AG08396 (cell line): ENCODE measurements around the gene CEP41.
A peak's percentile ranks its signal among the peaks of the same experiment; 100 is the strongest.

Experiments
- DNase-seq: peaks from one replicate; pipeline ENCODE4 v3.0.0; 2012; ENCODE audit warnings: low spot score, mixed read lengths

The CEP41 gene

DNA sequence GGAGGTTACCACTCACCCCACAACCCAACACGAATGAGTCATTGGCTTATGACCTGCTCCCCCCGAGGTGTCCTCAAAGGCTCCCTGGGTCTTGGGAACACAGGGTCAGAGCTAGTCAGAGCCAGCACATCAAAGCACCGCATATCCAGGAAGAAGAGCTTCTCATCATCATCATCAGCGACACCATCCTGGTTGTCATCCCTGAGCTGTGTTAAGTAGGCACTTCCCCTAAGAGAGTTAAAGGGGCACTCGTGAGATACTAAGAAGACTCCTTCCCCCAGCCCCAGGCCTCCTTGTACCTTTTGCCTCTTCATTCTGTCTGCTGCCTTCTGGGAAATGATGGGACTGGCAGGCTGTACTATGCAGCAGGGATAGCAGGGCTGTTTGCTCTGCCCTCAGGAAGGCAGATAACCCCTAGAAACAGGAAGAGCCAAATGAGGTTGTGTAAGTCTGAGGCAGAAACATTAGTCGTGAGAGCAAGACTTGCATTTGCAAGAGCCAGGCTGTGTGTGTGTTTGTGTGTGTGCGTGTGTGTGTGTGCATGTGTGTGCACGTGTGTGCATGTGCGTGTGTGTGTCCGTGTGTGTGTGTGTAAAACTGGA is 71.6 kb downstream of the CEP41 start:
- DNase-seq, result peak; percentile 65

DNA sequence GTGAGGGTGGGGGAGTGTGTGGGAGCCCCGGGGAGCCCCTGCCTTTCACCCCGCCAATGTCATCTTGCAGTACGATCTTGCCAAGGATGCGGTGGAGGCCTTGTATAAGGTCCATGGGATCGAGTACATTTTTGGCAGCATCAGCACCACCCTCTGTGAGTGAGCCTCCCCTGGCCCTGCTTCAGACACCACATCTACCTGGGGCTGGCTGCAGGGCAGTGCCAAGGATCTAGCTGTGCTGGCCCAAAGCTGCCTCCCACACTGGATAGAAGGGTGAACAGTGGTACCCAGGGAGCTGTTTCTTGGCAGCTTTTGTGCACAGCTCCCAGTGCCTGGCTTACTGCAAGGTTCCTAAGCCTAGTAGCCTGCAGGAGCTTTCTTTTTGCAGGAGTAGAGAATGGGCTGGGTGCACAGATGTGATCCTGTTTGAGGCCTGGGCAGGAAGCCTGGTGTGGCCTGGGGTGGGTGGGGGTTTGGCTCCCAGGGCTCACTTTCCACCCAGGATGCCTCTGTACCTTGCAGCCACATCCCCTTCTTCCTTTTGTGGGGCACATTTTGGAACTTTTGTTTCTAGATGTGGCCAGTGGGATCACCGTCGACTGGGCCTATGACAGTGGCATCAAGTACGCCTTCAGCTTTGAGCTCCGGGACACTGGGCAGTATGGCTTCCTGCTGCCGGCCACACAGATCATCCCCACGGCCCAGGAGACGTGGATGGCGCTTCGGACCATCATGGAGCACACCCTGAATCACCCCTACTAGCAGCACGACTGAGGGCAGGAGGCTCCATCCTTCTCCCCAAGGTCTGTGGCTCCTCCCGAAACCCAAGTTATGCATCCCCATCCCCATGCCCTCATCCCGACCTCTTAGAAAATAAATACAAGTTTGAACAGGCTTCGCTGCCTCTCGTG is 72.7 kb downstream of the CEP41 start:
- DNase-seq, result no peak

DNA sequence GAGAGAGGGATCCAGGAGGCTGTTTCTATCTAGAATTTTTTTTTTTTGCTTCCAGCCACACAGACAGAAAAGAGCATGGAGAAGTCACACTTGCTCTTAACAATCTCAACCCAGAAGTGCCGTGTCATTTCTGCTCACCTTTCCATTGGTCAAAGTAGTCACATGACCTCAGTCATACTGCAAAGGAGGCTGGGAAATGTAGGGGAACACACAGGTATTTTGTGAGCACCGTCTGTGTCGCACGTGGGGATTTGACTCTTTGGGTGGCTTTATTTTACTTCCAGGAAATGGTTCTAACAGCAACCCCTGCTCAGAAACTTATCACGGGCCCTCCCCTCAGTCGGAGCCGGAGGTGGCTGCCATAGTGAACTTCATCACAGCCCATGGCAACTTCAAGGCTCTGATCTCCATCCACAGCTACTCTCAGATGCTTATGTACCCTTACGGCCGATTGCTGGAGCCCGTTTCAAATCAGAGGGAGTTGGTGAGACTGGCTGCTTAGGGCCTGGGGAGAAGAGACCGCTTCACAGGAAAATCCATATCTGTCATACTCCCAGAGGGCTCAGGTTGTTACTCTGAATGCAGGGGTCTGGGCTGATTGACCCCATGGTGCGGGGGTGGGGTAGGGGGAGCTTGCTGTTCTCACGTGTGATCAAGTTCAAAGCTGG is 73.6 kb downstream of the CEP41 start:
- no peak for DNase-seq

DNA sequence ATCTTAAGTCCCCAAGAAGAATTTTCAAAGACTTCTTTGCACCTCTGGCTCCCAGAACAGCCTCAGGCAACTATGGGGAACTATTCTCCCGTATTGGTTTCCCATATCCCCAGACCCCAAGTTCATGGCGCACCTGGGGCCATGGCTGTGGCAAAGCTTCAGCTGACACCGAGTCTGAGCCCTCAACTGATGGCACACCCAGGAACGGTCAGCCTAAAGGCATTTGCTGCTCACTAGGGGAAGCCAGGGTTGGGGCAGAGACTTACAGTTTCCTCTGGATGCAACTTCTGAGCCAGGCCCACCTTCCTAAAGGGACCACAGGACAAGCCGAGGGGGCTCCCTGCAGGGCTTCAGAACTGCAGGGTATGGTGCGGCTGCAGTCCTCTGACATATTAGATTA is 74.3 kb downstream of the CEP41 start:
- DNase-seq, result no peak

DNA sequence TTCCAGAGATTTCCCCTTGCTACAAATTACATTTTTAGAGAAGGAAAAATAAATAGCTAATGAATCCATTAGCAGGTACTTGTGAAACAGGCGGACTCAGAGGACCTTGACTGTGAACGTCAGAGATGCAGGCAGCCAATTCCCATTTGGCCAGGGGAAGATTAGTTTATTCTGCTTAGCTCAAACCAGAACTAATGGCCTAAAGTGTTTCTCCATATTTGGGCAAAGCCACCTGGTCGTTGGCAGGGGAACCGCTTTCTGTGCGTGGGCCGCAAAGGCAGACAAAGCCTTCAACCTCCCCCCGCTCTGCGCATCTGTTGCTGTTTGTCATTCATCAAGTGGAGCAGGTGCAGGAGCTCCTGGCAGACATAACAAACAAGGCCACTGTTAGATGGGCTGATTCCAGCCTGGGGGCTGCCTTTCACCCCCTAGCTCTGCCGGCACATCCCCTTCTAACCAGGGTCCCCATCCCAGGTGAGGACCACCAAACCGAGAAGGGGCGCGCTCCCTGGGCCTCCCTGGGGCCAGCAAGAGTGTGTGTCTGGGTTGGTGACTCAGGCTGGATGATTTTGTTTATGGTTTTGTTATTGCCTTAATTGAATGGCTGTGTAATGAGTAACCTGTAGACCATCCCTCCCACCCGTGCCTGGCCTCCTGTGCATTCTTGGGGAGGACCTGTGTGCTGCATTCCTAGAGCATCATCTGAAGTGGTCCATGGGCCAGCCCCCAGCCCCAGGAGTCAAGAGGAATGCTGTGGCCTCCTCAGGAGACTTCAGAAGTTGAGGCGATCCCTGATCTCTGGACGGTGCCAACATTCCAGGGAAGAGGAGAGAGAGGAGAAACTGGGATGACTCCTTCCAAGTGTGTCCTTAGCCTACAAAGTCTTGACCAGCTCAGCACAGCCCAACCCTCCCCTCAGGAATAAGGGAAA is 75.0 kb downstream of the CEP41 start:
- peak; percentile 61 for DNase-seq

DNA sequence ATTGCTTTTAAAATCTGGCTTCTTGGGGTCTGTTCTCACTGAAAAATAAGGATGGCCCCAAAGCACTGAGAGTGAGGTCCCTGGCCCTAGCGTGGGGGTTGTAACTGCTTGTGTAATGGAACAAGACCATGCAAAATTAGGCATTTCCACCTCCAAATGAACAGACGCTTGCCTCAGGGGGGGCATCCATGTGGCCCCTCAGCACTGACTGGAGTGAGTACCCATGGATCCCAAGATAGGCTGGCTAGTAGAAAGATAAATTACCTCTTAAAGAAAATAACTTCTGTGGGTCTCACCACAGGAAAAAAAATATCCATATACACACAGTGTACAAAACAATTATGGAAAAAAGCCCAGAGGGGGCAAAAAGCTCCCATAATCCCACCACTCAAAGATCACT is 75.7 kb downstream of the CEP41 start:
- no peak for DNase-seq

DNA sequence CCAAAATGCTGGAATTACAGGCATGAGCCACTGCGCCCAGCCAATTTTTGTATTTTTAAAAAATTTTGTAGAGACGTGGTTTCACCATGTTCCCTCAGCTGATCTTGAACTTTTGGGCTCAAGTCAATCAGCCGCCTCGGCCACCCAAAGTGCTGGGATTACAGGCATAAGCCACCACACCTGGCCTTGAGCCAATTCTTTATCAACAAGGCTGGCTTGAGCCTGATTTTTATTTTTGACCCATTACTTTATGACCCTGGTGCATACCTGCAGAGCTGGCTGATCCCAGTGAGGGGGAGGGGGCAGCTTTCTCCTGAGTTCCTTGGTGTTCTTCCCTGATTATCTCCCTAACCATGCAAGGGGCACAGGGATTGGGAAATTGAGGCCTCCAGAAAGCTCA is 76.4 kb downstream of the CEP41 start:
- DNase-seq, result no peak

DNA sequence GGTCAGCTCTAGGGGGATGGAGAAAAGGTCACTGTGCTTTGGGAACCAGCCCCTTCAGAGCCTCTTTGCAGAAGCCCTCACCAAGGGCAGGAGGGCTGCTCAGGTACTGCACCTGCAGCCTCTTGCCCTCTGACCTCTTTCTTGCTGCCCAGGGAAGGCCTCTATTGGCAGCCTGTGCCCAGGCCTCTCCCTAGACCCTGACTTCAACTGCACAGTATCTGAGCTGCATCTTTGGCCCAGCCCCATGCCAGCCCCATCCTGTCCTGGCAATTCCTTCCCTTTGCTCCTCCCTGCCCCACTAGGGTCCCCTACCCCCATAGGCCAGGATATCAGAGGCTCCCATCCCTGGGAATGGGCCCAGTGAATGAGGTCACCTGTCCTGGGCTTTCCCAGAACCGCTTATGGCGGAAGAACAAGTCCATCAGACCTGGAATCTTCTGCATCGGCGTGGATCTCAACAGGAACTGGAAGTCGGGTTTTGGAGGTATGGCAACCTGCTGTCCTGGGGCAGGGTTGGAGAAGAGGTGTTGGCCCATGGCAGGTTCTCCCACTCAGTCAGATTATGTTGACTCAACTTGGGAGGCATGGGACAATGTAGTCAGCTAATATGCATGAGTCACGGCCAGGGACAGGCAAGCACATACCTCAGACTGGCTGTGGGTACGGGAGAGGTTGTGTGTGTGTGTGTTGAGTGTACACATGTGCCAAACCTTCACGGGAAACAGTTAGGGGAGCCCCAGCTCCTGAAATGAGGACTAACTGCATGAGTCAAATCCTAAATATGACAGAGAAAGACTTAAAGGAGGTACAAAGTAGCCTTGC is 77.6 kb downstream of the CEP41 start:
- DNase-seq, result peak; percentile 76

DNA sequence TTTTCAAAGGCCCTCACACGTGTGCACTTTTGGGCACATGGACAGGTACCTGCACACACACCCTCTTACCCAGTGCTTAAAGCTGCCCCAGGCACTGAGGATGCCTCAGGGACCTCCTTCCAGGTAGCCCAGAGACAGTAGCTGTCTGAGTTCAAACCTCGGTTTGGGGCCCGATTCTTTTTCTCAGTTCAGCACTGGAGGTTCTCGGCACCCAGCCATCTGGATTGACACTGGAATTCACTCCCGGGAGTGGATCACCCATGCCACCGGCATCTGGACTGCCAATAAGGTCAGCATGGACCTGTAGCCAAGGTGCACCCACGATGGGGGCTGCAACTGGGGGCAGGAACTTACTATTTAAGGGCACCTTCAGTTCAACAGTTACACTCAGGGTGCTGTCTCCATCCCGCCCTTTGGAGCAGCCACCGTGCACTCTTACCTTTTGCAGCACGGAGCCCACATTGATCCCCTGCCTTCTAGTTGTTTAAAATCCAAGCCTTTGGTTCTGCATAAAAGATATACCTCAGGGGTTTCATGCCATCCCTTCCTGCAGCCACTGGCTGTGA is 78.5 kb downstream of the CEP41 start:
- no peak for DNase-seq

DNA sequence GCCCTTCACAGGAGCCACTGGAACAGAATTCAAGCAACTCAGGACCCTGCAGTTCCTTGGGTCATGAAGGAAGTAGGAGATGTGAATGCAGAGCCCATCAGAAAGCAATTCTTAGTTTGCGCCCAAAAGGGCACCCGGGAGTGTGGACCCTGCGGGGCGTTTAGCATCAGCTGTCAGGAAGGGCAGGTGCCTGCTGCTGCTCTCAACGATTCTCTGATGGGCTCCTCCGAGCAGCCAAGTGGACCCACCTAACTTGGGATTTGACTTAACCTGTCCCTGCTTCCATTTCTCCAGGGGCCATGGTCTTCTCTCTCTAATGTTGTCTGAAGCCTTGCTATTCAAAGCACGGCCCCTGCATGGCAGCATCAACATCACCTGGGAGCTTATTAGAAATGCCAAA is 79.1 kb downstream of the CEP41 start:
- DNase-seq, result no peak

DNA sequence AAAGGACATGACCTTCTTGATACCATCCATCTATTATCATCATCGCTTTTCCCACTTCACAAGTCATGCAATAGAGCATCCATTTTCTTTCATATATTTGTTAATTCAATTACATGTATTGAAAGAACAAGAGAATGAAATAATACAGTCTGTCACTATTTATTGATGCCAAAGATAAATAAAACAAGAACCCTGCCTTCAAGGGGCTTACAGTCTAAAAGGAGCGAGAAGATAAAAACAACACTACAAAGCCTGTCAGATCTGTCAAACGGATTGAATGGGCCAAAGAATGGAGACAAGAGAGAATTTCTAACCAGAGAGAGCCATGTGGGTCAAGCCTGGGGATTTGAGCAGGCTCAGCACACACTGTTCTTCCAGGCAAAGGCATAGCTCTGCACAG is 80.3 kb downstream of the CEP41 start:
- no peak for DNase-seq

DNA sequence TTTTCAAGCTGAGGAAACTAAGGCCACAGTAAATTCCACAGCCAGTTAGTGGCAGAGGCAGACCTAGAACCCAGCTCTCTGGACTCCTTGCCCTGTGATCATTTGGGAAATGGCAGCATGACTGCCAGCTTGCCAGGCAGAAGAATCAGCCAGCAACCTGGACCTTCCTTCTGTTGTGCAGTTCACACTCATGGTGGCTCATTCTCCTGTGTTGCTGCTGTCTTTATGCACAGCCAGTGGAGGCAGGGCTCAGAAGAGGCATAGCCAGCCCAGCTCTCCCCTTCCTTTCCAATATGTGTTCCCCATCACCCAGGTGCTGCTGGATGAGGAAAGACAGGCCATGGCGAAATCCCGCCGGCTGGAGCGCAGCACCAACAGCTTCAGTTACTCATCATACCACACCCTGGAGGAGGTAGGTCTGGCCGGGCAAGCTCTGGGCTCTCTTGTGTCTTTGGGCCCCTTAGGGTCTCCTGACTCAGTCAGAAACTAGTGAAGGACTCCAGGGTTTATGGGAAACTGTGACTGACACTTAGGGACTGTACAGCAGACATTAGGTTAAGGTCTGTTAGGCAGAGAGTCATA is 81.4 kb downstream of the CEP41 start:
- no peak for DNase-seq

DNA sequence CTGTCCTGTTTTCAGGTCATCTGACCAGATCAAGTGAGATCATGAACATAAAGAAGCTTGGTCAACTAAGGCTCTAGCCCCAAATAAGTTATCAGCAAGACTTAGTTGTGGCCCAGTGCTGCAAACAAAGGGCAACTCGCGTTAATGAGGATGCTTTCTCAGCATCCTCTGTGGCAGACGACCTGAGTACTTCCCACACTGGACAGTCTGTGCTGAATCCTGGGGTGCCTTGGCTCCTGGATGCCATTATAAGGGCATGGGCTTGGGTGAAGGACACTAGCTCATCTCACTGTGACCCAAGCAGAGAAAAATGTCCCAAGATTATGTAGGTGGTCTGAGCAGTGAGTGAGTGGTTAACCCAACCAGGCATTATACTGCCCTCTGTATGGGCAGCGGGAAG is 82.3 kb downstream of the CEP41 start:
- no peak for DNase-seq

DNA sequence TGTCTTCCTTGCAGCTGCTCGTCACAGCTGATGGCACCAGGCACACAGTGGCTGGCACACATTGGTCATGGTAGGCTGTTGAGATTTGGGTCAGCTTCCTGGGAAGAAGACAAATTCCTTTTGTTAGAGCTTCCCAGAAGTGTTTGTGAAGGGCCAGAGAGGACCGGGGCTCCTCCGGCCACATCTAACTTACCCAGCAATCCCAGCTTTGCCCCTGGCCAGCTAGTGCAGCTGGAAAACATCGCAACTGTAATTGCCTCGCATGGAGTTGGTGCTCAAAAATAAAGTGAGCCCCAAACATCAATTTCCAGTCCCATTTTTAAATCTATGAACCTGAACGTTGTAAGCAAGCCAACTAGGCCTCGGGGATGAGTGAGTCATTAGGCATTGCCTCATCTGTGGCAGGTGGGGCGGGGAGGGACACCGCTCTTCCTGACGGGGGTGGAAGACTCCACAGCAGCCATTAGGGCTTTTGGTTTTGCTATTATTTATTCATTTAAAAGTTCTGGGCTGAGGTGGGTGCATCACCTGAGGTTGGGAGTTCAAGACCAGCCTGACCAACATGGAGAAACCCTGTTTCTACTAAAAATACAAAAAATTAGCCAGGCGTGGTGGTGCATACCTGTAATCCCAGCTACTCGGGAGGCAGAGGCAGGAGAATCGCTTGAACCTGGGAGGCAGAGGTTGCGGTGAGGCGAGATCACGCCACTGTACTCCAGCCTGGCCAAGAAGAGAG is 83.8 kb downstream of the CEP41 start:
- DNase-seq, result peak; percentile 46

DNA sequence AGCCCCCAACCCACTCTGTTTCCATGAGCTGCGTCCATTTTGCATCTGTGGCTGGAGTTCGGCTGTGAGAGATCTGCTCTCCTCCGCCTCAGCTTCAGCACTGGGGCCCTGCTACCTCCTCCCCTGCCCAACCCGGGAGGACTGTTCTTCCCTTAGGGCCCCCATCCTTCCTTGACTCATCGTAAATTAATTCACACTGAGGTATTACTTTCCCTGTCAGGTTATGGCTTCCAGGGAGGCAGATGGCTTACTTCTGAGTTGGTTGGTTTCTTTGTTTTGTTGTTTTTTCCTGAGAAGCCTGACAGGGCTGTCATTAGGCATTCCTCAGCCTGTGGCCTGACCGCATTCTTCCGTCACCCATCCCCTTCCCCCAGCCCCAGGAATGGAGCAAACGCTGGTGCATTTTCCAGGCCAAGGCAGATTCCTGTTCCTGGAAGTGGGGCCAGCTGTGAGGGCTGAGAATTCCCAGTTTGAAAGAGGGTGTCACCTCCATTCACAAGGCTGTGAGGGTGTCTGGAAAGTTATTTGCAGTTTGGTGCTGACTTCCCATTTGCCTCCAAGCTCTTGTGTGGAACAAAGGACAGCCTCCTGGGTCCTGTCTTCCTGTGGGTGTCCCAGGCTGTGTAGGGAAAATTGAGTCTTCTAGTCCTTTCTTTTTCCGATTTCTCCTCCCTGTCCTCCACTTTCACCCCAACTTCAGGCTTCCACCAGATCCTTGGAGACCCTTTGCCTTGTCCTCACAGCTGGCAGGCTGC is 84.5 kb downstream of the CEP41 start:
- DNase-seq, result peak; percentile 83

DNA sequence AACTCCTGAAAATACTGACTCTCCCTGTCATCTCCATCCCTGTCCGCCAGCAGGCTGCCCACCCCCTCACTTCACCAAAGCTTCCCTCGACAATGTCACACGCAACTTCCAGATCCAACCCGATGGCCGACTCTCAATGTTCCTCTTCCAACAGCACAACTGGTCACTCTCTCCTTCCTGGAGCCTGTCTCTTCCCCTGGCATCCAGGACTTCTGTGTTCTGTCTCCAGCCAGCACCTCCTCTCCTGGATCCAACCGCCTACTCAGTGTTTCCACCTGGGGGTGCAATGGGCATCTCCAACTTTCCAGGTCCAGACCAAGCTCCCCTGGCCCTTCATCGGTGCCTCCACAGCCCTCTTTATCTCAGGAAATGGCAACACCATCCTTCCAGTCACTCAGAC is 87.6 kb downstream of the CEP41 start:
- DNase-seq, result no peak

DNA sequence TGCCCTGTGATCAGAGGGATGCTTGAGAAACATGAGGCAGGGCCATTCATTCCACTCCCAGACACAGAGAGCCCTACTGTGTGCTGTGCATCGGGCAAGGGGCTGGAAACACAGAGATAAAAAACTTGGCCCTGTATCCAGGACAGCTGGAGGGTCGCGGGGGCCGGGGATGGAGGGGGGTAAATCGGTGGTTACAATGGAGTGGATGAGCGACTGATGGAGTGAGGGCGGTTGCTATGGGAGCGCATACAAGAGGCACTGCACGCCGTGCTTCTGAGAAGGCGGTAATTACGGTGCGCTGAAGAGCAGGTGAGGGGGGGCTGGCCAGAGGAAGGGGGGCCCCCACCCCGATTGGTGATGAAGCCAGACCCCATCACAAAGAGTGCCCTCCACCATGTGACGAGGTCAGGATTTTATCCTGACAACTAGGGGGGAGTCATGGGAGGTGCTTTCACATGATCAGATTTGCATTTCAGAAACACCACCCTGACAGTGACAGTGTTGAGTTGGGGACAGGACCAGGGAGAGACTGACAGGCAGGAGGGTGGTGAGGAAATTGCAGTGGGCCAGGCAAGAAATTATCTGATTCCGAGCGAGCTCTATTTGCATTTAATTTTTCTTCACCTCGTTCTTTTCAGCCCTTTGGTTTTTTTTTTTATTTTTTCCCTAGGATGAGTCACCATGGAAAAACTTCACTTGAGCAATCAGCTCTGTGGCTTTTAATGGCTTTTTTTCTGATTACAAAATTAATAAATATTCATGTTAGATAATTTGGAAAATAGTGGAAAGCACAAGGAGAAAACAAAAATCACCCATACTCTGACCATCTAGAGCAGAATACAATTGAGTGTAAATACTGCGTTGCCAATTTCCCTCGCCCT is 88.4 kb downstream of the CEP41 start:
- peak; percentile 38 for DNase-seq

DNA sequence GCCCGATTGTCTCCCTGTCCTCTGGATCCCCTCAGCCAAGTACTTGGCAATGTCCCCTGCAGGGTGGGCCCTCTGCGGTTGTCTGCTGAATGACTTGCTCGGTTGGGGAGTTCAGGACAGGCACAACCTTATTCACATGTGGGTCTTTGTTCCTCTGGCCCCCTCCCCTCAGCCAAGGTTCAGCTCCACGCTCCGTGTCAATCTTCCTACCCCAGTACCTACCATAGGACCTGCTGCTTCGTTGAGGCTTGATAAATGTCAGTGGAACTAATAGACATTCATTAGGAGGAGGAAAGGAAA is 89.1 kb downstream of the CEP41 start:
- no peak for DNase-seq
